H1 (cell line): ENCODE results near the gene DCTN5. TPM values are rescaled to one million over a fixed set of nuclear protein-coding genes. Genes with fewer than 3 reads are reported as not detected.
"Not testable (repeated sequence)": the region's sequence is repeated elsewhere in the genome, so short reads cannot be mapped to it uniquely, and the experiment has no call there.

Experiments
- CTCF ChIA-PET: fragments of 300-600 bp; sonication (Branson Sonifier 250); formaldehyde crosslinking; loops from one replicate; lab custom pipeline; 2021; ENCODE audit not compliant: partially characterized antibody; lab: Charles Lee
- POLR2A ChIA-PET: fragments of 300-600 bp; sonication (Branson Sonifier 250); formaldehyde crosslinking; loops from one replicate; lab custom pipeline; 2021; ENCODE audit warnings: inconsistent platforms; ENCODE audit not compliant: partially characterized antibody; lab: Charles Lee
- DNase-seq, 2 experiments: peaks; one replicate each; pipeline versions ENCODE4 v3.0.0 to v3.0.0-alpha.2; 2010 to 2022; ENCODE audit warnings: low spot score in 2 of 2, low read depth in 1 of 2, mixed read lengths in 1 of 2
- FAIRE-seq: peaks from 2 replicates; lab custom pipeline; 2011; peaks lifted over from hg19 to GRCh38; lab: Jason Lieb, UNC
- H2AFZ ChIP-seq: 2 replicates; pipeline ENCODE4 v1.8.1; 2012; ENCODE audit warnings: low read length, inconsistent platforms
- H2AK5ac ChIP-seq: 2 replicates; pipeline ENCODE4 v1.6.1; 2013; ENCODE audit warnings: low read depth, low read length
- H2BK120ac ChIP-seq: replicated peaks from 2 replicates; pipeline ENCODE3; 2013; ENCODE audit warnings: low read depth, low read length, inconsistent platforms
- H2BK12ac ChIP-seq: 2 replicates; pipeline ENCODE4 v1.6.1; 2013; ENCODE audit warnings: low read depth, low read length
- H2BK15ac ChIP-seq: 2 replicates; pipeline ENCODE4 v1.6.1; 2013; ENCODE audit warnings: low read length
- H2BK20ac ChIP-seq: 2 replicates; pipeline ENCODE4 v1.6.1; 2013; ENCODE audit warnings: low read length
- H2BK5ac ChIP-seq: 2 replicates; pipeline ENCODE4 v1.6.1; 2013; ENCODE audit warnings: low read depth, low read length
- H3K14ac ChIP-seq: 2 replicates; pipeline ENCODE4 v1.6.1; 2013; ENCODE audit warnings: inconsistent platforms; ENCODE audit not compliant: insufficient read length
- H3K18ac ChIP-seq: 2 replicates; pipeline ENCODE4 v1.6.1; 2013; ENCODE audit warnings: low read length; ENCODE audit errors: extremely low read depth
- H3K23ac ChIP-seq: 2 replicates; pipeline ENCODE4 v1.6.1; 2013; ENCODE audit warnings: inconsistent platforms; ENCODE audit not compliant: insufficient read length
- H3K23me2 ChIP-seq: 2 replicates; pipeline ENCODE4 v1.6.1; 2013; ENCODE audit warnings: low read depth, low read length
- H3K27ac ChIP-seq: 2 replicates; pipeline ENCODE4 v1.6.1; 2011; ENCODE audit warnings: low read depth, low read length, inconsistent platforms
- H3K27me3 ChIP-seq, 4 experiments: replicated peaks in 1 of 4; 1 replicate in 1 of 4; 2 replicates in 3 of 4; pipeline versions ENCODE4 v1.6.1 to v1.8.1; 2011 to 2013; ENCODE audit warnings: low read length in 3 of 4, mild to moderate bottlenecking in 3 of 4, inconsistent platforms in 2 of 4, mixed read lengths in 2 of 4, moderate library complexity in 1 of 4; ENCODE audit not compliant: control insufficient read depth in 3 of 4, insufficient read depth in 3 of 4; ENCODE audit errors: extremely low read depth in 1 of 4
- H3K36me3 ChIP-seq, 4 experiments: 2 replicates each; pipeline versions ENCODE4 v1.6.1 to v1.8.1; 2011 to 2013; ENCODE audit warnings: mild to moderate bottlenecking in 4 of 4, low read length in 3 of 4, moderate library complexity in 2 of 4, control low read depth in 1 of 4, inconsistent platforms in 1 of 4; ENCODE audit not compliant: insufficient read depth in 4 of 4, control insufficient read depth in 2 of 4
- H3K4ac ChIP-seq: replicated peaks from 2 replicates; pipeline ENCODE3; 2013; ENCODE audit warnings: low read length, low read depth, mixed read lengths, inconsistent platforms; ENCODE audit not compliant: insufficient read length
- H3K4me1 ChIP-seq, 4 experiments: replicated peaks in 1 of 4; 1 replicate in 1 of 4; 2 replicates in 3 of 4; pipeline versions ENCODE4 v1.6.1 to v1.8.1; 2011 to 2013; ENCODE audit warnings: low read length in 3 of 4, inconsistent platforms in 2 of 4, mixed read lengths in 1 of 4; ENCODE audit not compliant: insufficient read depth in 4 of 4, control insufficient read depth in 3 of 4
- H3K4me2 ChIP-seq, 2 experiments: 2 replicates each; pipeline versions ENCODE4 v1.6.1 to v1.8.1; 2011 to 2013; ENCODE audit warnings: low read depth in 2 of 2, low read length in 2 of 2, control low read depth in 1 of 2, inconsistent platforms in 1 of 2, mild to moderate bottlenecking in 1 of 2; ENCODE audit not compliant: insufficient read depth in 1 of 2
- H3K4me3 ChIP-seq, 4 experiments: fragments of 200-600, 300-600 bp in 1 of 4; sonication (generic), shearing (Covaris generic), sonication (Bioruptor Twin) in 1 of 4; 2 replicates each; pipeline versions ENCODE4 v1.5.1 to v1.8.1; 2011 to 2016; ENCODE audit warnings: low read length in 4 of 4, low read depth in 3 of 4, control low read depth in 2 of 4, inconsistent platforms in 2 of 4, mild to moderate bottlenecking in 2 of 4, mixed read lengths in 1 of 4, moderate library complexity in 1 of 4; ENCODE audit not compliant: insufficient read depth in 2 of 4; ENCODE audit errors: extremely low read depth in 1 of 4
- H3K56ac ChIP-seq: replicated peaks from 2 replicates; pipeline ENCODE3; 2013; ENCODE audit warnings: low read depth, mild to moderate bottlenecking, mixed read lengths, low read length, inconsistent platforms; ENCODE audit not compliant: insufficient read length
- H3K79me1 ChIP-seq: 2 replicates; pipeline ENCODE4 v1.6.1; 2013; ENCODE audit warnings: low read depth, low read length, control low read depth
- H3K79me2 ChIP-seq, 2 experiments: 2 replicates each; pipeline versions ENCODE4 v1.6.1 to v1.8.1; 2012 to 2013; ENCODE audit warnings: low read length in 2 of 2, mild to moderate bottlenecking in 2 of 2, inconsistent platforms in 1 of 2; ENCODE audit not compliant: insufficient read depth in 2 of 2, control insufficient read depth in 1 of 2
- H3K9ac ChIP-seq, 4 experiments: replicated peaks in 1 of 4; 1 replicate in 1 of 4; 2 replicates in 3 of 4; pipeline versions ENCODE4 v1.6.1 to v1.8.1; 2011 to 2013; ENCODE audit warnings: low read depth in 3 of 4, low read length in 3 of 4, control low read depth in 2 of 4, mild to moderate bottlenecking in 2 of 4, moderate library complexity in 2 of 4, inconsistent platforms in 1 of 4; ENCODE audit errors: extremely low read depth in 1 of 4
- H3K9me3 ChIP-seq, 2 experiments: 2 replicates each; pipeline versions ENCODE4 v1.6.1 to v1.8.1; 2012 to 2013; ENCODE audit warnings: mild to moderate bottlenecking in 2 of 2, moderate library complexity in 2 of 2, control low read depth in 1 of 2, inconsistent platforms in 1 of 2, low read depth in 1 of 2, low read length in 1 of 2, mixed read lengths in 1 of 2; ENCODE audit not compliant: insufficient read depth in 2 of 2
- H4K20me1 ChIP-seq, 2 experiments: replicated peaks in 1 of 2; 2 replicates each; pipeline versions ENCODE3 to v1.8.1; 2011 to 2013; ENCODE audit warnings: inconsistent platforms in 2 of 2, low read length in 2 of 2, mild to moderate bottlenecking in 1 of 2; ENCODE audit not compliant: insufficient read depth in 2 of 2, control insufficient read depth in 1 of 2
- H4K5ac ChIP-seq: 2 replicates; pipeline ENCODE4 v1.6.1; 2013; ENCODE audit warnings: low read length, low read depth, mixed read lengths, inconsistent platforms; ENCODE audit not compliant: insufficient read length
- H4K8ac ChIP-seq: 2 replicates; pipeline ENCODE4 v1.8.0; 2013; ENCODE audit warnings: mild to moderate bottlenecking, moderate library complexity, low read length, inconsistent platforms; ENCODE audit not compliant: insufficient read depth; ENCODE audit errors: extremely low read depth
- H4K91ac ChIP-seq: replicated peaks from 2 replicates; pipeline ENCODE3; 2013; ENCODE audit warnings: low read length, mixed read lengths, inconsistent platforms; ENCODE audit not compliant: insufficient read length
- WGBS, 2 experiments: shearing (Covaris generic) in 1 of 2; methylation state at CpG; one replicate each; pipeline versions ENCODE4 v1.1.6 to v1.1.7; 2013 to 2015; ENCODE audit warnings: low lambda C conversion rate in 2 of 2, mixed read lengths in 2 of 2, inconsistent platforms in 1 of 2, low coverage in 1 of 2, missing lambda C conversion rate in 1 of 2; ENCODE audit not compliant: insufficient replicate concordance in 2 of 2, insufficient coverage in 1 of 2, insufficient read length in 1 of 2; ENCODE audit errors: extremely low coverage in 1 of 2, missing lambda C conversion rate in 1 of 2; 5-methylcytosine and 5-hydroxymethylcytosine counted together
- polyA plus RNA-seq, 7 experiments: library from polyadenylated mRNA; depleted of rRNA in 3 of 7; stranded (reverse) in 5 of 7; unstranded in 2 of 7; fragments of >200 nt in 5 of 7; fragments of 200-250 nt in 2 of 7; gene quantifications; 1 replicate in 5 of 7; 2 replicates in 1 of 7; 4 replicates in 1 of 7; pipeline versions ENCODE4 v1.2.1 to v1.2.3, GENCODE V29; 2011 to 2013; ENCODE audit warnings: missing spikeins in 2 of 7, mixed read lengths in 2 of 7
- total RNA-seq: library from RNA; stranded (reverse); fragmentation: NEBNext Ultra II Directional; extraction: Animal tissue kit (Norgen Biotek cat#: 25700); gene quantifications from 2 replicates; pipeline ENCODE4 v1.2.1, GENCODE V29; 2021

The DCTN5 gene
- total and polyA plus RNA-seq, 2 of the 8 experiments (the other 6 are each of a cell fraction or from before 2014, with no cell fraction given), result 36.0 to 74.0 TPM

- WGBS, 2 experiments, result 94% methylated on average over 3 of the region's 3 CpGs; no CpG with 5 or more reads in 1 of the 2 experiments
- POLR2A ChIA-PET, result interaction anchor here (1.1 kb wide), 1 partner anchor 19 kb away, joined by 3 read pairs; no protein-coding TSS in a partner anchor
Measured at GRCh38 chr16:23631874-23632273, 9.4 kb upstream of the DCTN5 start.

More at GRCh38 chr16:23631874-23632273, 9.4 kb upstream of the DCTN5 start:
- Histone ChIP-seq H3K79me2 (peaks cover 0 to 20% of the 10 kb centered on the region in 2 experiments; a peak in 1 of 4 replicates), H3K36me3 (peaks cover 24 to 75% (median 55%) of the 10 kb centered on the region in 4 experiments)
- H3K4me3 ChIP-seq, H3K27ac ChIP-seq, H4K91ac ChIP-seq, H3K4ac ChIP-seq, H3K56ac ChIP-seq, H3K27me3 ChIP-seq, H3K4me2 ChIP-seq, H3K9ac ChIP-seq, H2BK5ac ChIP-seq, H3K23me2 ChIP-seq, H2BK20ac ChIP-seq, H2BK15ac ChIP-seq, DNase-seq, CTCF ChIA-PET, H3K9me3 ChIP-seq, FAIRE-seq, H2AK5ac ChIP-seq, H4K5ac ChIP-seq, H4K20me1 ChIP-seq, H3K79me1 ChIP-seq, H3K23ac ChIP-seq, H2AFZ ChIP-seq, H3K4me1 ChIP-seq, H2BK120ac ChIP-seq, H2BK12ac ChIP-seq, H4K8ac ChIP-seq, H3K18ac ChIP-seq, H3K14ac ChIP-seq: not testable (repeated sequence)
